Sciatic nerve (tissue), 2 donors: Measurements from ENCODE around the gene TNFRSF12A. TPM values are rescaled to one million over a fixed set of nuclear protein-coding genes. Genes with fewer than 3 reads are reported as not detected.
"Not testable (repeated sequence)": the region's sequence is repeated elsewhere in the genome, so short reads cannot be mapped to it uniquely, and the experiment has no call there.

Experiments
- ATAC-seq: fragments of 200-7000 bp; cut with Tn5 transposase; one replicate; pipeline ENCODE4 v1.9.1; 2020; ENCODE audit warnings: mild to moderate bottlenecking, moderate library complexity
- DNase-seq: peaks from one replicate; pipeline ENCODE4 v3.0.0-alpha.2; 2020; ENCODE audit warnings: low spot score
- intact Hi-C: fragments of 100-400 bp; cut with DNase I; formaldehyde crosslinking; loops from one replicate; pipeline ENCODE4 v1.14.2; 2022
- total RNA-seq: library from RNA; stranded (reverse); fragmentation: NEBNext Ultra II Directional; extraction: Animal tissue kit (Norgen Biotek cat#: 25700); gene quantifications from one replicate; pipeline ENCODE4 v1.2.1, GENCODE V29; 2021
- donor health status: DM: no; HTN: no; CAD: no.
- donor health status: DM: no; HTN: no; CAD: no.

Gene TNFRSF12A
- total RNA-seq, 1 donor from 2014 or later, result 13.6 TPM

GRCh38 chr16:3056336-3057180 is 36.4 kb downstream of the TNFRSF12A start:
- no peak for DNase-seq
- ATAC-seq, result no peak
- intact Hi-C loops, result loop anchor here (10.0 kb wide), 2 partner anchors 58 to 108 kb away; partner anchors contain the start of gene ZNF205

DNA sequence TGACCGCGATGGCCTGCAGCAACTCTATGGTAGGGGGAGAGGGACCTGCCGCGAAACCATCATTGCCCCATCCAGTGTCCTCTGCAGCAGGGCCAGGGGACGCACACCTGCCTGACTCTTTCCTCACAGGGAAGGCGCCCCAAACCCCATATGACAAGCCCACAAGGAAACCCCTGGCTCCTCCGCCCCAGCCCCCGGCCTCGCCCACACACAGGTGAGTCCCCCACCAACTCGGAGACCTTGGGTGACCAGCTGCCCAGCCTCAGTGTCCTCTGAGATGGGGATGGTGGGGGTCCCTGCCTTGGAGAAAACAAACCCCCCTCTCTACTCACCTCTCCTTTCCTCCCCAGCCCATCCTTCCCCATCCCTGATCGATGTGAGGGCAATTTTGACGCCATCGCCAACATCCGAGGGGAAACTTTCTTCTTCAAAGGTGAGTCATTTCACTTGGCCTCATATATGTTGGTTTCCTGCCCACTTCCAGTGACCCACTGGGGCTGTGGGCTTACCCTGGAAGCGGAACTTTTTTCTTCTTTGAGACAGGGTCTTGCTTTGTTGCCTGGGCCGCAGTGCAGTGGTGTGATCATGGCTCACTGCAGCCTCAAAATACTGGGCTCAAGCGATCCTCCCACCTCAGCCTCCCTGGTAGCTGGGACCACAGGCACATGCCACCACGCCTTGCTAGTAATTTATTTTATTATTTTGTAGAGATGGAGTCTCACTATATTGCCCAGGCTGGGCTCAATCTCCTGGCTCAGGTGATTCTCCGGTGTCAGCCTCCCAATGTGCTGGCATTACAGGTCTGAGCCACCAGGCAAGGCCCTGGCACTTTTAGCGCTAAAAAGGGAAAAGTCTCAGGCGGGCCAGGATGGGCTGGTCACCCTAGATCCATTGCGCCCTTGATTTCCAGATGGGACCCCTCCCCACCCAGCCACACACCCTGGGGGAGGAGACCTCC is 37.3 kb downstream of the TNFRSF12A start:
- ATAC-seq (no peak), DNase-seq (no peak)
- intact Hi-C loops, result loop anchor here (10.0 kb wide), 2 partner anchors 57 to 107 kb away; partner anchors contain the start of gene ZNF205

DNA sequence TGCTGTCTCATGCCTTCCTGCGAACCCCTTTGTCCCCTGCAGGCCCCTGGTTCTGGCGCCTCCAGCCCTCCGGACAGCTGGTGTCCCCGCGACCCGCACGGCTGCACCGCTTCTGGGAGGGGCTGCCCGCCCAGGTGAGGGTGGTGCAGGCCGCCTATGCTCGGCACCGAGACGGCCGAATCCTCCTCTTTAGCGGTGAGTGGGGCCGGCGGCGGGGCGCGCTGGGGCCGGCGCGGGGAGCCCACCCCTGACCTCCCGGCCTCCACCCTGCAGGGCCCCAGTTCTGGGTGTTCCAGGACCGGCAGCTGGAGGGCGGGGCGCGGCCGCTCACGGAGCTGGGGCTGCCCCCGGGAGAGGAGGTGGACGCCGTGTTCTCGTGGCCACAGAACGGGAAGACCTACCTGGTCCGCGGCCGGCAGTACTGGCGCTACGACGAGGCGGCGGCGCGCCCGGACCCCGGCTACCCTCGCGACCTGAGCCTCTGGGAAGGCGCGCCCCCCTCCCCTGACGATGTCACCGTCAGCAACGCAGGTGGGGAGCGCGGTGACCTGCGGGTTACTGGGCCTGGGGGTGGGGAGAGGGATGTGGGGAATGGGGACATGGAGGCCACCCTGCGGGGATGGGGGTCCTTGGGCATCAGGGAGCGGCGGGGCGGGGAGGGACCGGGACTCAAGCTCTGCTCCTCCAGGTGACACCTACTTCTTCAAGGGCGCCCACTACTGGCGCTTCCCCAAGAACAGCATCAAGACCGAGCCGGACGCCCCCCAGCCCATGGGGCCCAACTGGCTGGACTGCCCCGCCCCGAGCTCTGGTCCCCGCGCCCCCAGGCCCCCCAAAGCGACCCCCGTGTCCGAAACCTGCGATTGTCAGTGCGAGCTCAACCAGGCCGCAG is 38.2 kb downstream of the TNFRSF12A start:
- intact Hi-C loops, result loop anchor here (10.0 kb wide), 2 partner anchors 56 to 106 kb away; partner anchors contain the start of gene ZNF205
- ATAC-seq (peak; percentile 13), DNase-seq (no peak)

- DNase-seq (peak; percentile 91), ATAC-seq (peak; percentile 92)
- intact Hi-C loops, result loop anchor here (10.0 kb wide), 2 partner anchors 56 to 106 kb away; partner anchors contain the start of gene ZNF205
Measured at GRCh38 chr16:3059041-3059722, 39.0 kb downstream of the TNFRSF12A start.

GRCh38 chr16:3059723-3060242 is 39.6 kb downstream of the TNFRSF12A start:
- intact Hi-C loops, result loop anchor here (10.0 kb wide), 2 partner anchors 55 to 105 kb away; partner anchors contain the start of gene ZNF205
- no peak for DNase-seq
- ATAC-seq, result peak; percentile 5

GRCh38 chr16:3060339-3061127 is 40.4 kb downstream of the TNFRSF12A start:
- intact Hi-C loops, result no loop called here
- no peak for ATAC-seq
- DNase-seq, result no peak

DNA sequence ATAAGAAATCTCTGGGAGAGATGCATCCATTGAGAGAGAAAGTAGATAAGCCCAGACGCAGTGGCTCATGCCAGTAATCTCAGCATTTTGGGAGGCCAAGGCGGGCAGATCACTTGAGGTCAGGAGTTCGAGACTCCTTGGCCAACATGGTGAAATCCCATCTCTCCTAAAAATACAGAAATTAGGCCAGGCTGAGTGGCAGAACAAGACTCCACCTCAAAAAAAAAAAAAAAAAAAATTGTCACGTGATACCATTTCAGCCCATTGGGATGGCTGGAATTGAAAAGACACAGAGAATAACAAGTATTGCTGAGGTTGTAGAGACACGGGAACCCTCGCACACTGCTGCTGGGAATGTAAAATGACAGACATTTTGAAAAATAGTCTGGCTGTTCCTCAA is 42.4 kb downstream of the TNFRSF12A start:
- intact Hi-C loops, result no loop called here
- DNase-seq (no peak), ATAC-seq (no peak)

- intact Hi-C loops, result no loop called here
- DNase-seq (no peak), ATAC-seq (no peak)
Measured at GRCh38 chr16:3063625-3064386, 43.6 kb downstream of the TNFRSF12A start.

- intact Hi-C loops, result no loop called here
- ATAC-seq, result peak; percentile 65
Measured at GRCh38 chr16:3065069-3065741, 45.0 kb downstream of the TNFRSF12A start, which contains the start of gene IL32. IL32 (plus strand) TSS chr16:3065640; CDS start chr16:3065812, 172 bp downstream.

GRCh38 chr16:3065742-3066439 is 45.7 kb downstream of the TNFRSF12A start:
- no peak for DNase-seq
- ATAC-seq, result no peak
- intact Hi-C loops, result no loop called here

More at GRCh38 chr16:3065069-3065741, 45.0 kb downstream of the TNFRSF12A start, which contains the start of gene IL32:
- DNase-seq, result no peak

DNA sequence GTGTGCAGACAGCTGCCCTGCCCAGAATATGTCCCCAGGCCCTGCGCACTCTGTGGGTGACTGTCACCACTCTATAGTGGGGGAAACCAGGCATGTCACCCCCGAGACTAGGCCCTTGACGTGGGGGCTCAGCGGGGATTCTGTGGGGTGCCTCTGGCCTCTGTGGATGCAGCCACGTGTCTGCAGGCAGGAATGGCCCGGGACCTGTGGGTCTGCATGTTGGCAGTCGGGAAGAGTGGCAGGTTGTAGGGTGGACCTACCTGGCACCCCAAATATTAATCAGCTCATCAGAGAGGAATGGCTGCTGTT is 46.2 kb downstream of the TNFRSF12A start:
- no peak for ATAC-seq
- intact Hi-C loops, result no loop called here
- no peak for DNase-seq

DNA sequence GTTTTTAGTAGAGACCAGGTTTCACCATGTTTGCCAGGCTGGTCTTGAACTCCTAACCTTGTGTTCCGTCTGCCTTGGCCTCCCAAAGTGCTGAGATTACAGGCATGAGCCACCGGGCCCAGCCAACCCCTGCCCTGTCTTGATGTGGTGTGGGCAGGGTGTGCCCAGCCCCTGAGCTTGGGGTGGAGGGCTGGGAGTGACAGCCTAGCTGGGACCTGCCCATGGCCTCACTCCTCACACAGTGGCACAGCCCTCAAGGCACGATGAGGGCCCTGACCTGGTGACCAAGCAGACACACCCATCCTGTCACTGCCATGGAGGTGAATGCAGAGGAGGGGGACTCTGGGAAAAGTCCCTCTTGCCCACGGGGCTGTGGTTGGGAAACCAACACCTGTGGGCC is 48.3 kb downstream of the TNFRSF12A start:
- DNase-seq (no peak), ATAC-seq (no peak)
- intact Hi-C loops, result no loop called here

DNA sequence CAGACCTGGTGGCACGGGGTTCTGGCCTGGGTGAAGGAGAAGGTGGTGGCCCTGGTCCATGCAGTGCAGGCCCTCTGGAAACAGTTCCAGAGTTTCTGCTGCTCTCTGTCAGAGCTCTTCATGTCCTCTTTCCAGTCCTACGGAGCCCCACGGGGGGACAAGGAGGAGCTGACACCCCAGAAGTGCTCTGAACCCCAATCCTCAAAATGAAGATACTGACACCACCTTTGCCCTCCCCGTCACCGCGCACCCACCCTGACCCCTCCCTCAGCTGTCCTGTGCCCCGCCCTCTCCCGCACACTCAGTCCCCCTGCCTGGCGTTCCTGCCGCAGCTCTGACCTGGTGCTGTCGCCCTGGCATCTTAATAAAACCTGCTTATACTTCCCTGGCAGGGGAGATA is 49.0 kb downstream of the TNFRSF12A start:
- intact Hi-C loops, ATAC-seq, DNase-seq: not testable (repeated sequence)

DNA sequence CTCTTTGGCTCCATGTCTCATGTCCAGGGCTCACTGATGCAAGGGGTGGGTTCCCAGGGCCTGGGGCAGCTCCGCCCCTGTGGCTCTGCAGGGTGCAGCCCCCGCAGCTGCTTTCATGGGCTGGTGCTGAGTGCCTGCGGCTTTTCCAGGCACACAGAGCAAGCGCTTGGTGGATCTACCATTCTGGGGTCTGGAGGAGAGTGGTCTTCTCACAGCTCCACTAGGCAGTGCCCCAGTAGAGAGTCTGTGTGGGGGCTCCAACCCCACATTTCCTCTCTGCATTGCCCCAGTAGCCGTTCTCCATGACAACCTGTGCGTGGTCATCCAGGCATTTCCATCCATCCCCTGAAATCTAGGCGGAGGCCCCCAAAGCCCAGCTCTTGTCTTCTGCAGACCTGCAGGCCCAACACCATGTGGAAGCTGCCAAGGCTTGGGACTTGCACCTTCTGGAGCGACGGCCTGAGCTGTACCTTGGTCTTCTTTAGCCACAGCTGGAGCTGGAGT is 50.5 kb downstream of the TNFRSF12A start:
- ATAC-seq (no peak), DNase-seq (no peak)
- intact Hi-C loops, result no loop called here

DNA sequence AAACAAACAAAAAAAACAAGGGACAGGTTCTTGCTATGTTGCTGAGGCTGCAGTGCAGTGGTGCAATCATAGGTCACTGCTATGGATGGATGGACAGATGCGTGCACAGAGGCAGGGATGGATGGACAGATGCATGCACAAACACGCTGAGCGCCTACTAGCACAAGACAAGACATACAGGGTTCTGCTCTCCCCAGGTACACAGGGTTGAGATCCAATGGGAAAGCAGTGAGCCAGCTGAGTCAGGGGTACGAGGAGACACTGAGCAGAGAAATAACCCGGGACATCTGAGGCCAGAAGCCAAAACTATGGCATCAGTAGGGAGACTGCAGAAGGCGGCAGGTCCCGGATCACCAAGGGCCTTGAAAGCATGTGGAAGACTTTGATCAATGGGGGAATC is 51.5 kb downstream of the TNFRSF12A start:
- no peak for ATAC-seq
- no peak for DNase-seq
- intact Hi-C loops, result no loop called here
